ENCODE measurements around the gene RAD50.
"Not testable (repeated sequence)": the region's sequence is repeated elsewhere in the genome, so short reads cannot be mapped to it uniquely, and the experiment has no call there.

The RAD50 gene

DNA sequence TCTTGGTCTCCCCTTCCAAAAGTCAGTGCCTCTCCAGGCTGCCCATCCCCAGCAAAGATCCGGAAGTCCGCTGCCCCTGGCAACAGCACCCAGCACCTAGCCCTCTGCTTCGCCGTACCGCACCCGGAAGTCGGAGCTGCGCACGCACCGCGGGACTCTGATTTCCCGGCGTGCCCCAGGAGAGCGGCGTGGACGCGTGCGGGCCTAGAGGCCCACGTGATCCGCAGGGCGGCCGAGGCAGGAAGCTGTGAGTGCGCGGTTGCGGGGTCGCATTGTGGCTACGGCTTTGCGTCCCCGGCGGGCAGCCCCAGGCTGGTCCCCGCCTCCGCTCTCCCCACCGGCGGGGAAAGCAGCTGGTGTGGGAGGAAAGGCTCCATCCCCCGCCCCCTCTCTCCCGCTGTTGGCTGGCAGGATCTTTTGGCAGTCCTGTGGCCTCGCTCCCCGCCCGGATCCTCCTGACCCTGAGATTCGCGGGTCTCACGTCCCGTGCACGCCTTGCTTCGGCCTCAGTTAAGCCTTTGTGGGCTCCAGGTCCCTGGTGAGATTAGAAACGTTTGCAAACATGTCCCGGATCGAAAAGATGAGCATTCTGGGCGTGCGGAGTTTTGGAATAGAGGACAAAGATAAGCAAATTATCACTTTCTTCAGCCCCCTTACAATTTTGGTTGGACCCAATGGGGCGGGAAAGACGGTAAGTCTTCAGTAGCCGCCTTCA lies at the start of gene RAD50:
TSS of gene RAD50 (plus strand) at position 215 of the 715 bp plus-strand sequence. CDS start at position 563, 348 bp downstream.
- peak; percentile 79 for DNase-seq

DNA sequence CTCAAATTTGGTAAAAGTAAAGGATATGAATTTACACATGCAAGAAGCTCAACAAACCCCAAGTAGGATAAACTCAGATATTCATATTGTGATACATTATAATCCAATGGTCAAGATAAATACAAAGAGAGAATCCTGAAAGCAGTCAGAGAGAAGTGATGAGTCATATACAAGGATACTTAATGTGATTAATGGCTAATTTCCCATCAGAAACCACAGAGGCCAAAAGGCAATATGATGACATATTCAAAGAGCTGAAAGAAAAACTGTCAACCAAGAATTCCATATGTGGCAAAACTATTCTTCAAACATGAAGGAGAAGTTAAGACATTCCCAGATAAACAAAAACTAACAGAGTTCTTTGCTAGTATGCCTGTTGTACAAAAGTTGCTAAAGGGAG lies 46.7 kb upstream of the RAD50 start:
- no peak for DNase-seq

DNA sequence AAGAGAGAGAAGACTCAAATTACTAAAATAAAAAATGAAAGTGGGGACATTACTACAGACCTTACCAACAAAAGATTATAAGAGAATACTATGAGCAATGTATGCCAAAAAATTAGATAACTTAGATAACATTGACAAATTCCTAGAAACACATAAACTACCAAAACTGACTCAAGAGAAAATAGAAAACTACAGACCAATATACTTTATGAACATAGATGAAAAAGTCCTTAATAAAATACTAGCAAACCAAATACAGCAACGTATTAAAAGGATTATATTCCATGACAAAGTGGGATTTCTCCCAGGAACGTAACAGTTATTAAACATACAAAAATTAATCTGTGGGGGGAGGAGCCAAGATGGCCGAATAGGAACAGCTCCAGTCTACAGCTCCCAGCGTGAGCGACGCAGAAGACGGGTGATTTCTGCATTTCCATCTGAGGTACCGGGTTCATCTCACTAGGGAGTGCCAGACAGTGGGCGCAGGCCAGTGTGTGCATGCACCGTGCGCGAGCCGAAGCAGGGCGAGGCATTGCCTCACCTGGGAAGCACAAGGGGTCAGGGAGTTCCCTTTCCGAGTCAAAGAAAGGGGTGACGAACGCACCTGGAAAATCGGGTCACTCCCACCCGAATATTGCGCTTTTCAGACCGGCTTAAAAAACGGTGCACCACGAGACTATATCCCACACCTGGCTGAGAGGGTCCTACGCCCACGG lies 43.0 kb upstream of the RAD50 start:
- not testable (repeated sequence) for DNase-seq

- not testable (repeated sequence) for DNase-seq
Observed at GRCh38 chr5:132522067-132522466, 34.7 kb upstream of the RAD50 start.

DNA sequence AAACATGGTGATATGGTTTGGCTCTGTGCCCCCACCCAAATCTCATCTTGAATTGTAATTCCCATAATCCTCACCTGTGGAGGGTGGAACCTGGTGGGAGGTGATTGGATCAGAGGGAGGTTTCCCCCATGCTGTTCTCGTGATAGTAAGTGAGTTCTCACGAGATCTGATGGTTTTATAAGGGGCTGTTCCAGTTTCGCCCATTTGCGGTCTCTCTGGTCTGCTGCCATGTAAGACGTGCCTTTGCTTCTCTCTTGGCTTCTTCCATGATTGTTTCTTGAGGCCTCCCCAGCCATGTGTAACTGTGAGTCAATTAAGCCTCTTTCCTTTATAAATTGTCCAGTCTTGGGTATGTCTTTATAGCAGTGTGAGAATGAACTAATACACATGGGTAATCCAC lies 31.9 kb upstream of the RAD50 start:
- DNase-seq: not testable (repeated sequence)

DNA sequence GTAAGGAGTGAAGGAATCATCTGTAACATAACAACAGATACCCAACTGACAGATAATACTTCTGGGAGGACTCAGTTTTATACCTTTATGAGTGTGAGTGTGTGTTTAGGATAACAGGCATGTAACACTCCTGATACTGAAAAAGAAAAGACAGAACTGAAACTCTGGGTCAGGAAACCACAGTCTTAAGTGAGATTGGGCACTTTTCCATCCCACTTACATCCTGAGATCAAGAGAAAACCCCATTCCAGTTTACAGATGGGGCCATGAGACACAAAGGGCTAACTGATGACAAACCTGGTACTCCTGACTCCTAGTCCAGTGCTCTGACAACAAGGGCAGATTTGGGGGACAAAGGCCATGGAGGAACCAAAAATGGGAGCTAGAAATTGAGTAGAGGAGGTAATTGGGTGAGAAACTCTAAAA lies 31.5 kb upstream of the RAD50 start:
- no peak for DNase-seq

DNA sequence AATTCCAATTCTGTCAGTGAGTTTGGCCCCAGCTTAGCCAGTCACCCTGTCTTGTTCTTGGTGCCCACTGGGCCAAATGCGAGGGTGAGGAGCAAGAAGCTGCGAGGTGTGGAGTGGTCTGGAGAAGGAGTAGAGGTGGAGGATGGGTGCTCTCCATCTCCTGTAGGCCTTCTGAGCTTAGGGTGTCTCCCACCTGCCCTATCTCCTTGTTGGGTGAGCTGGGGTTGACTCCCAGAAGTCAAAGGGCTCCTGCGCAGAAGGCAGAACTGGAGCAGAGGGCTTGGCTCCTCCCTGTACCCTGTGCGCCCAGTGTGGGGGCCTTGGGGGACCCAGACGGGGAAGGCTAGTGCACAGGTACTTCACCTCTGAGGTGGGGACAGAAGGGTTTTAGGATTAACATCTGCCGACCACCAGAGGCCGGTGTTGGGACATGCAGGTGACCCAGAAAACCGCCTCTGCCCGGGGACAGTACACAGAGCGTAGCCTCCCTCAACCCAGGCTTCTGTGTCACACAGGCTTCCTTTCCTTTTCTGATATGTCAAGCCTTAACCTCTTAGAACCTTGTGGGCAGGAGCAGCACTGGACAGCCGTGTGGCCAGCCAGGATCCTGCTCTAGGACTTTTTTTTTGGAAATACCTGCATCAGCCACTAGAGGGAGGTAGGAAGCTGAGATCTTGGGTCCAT lies 30.3 kb upstream of the RAD50 start:
- no peak for DNase-seq

DNA sequence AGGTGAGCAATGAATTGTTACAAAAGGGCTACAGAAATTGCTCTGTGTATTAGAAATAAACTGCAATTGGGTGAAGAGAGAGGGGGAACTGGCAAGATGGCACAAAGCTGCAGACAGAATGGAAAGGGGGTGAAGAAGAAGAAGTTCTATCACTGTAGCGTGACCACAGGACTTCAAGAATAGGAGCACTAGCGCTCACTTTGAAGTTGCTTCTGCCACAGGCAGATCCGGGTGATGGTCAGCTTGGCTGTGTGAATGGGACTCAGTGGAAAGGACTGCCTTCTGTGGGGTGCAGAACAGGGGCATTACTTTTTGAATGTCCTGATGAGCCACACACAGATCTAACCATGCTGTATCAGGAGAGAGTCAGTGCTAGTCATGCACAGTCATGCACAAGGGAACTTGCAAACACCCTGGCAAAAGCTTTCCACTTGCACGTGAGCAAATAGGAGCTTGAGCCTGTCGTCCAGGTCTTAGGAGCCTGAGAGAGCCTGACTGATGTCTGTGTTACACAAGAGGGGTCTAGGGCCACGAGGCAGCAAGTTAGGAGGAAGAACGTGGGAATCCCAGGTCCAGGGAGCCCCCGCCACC lies 29.7 kb upstream of the RAD50 start:
- DNase-seq: no peak

- DNase-seq: no peak
Observed at GRCh38 chr5:132528021-132528420, 28.8 kb upstream of the RAD50 start.

DNA sequence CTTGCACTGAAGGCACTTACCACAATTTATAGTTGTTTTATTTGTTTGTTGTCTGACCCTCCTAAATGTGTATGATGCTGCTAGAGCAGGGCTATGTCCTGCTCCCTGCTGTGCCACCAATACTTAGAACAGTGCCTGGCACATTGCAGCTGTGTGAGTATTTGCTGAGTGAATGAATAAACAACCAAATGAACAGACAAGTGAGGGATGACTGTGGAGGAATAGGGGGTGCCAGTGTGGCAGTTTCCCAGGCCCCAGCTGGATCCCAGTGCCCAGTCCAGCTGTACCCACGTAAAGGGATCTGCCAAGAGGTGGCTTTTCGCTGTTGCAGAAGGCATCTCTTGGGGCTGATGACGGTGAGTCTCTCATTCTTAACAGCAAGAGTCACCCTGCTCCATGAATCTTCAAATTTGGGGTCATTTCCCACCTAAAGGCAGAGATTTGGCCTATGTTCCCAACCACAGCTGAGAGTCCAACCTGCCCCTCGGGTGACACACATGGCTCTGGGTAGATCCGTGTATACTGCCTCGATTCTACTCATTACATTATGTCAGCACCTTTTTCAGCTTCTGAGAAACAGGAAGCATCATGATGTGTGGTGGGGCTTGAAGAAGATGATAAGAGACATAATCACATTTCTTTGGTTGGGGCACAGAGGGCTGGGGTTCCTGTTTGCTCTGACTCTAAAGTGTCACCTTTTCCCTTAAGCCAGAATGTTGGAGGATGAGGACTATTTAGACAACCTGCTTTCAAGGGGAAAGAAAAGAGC lies 27.7 kb upstream of the RAD50 start:
- DNase-seq: no peak

DNA sequence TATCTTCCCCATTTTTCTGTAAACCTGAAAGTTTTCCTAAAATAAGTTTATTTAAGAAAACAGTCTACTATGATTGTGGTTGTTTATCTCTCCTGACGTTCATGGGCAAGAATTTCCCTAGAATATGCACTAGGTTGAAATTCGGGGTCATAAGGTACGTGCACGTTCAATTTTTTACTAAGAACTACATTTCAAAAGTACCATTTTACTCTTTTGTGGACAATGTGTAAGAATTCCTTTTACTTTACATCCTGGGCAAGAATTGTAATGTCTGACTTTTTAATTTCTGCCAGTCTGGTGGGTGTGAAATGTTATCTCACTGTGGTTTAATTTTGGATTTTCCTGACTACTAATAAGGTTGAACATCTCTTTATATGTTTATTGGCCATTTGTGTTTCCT lies 25.8 kb upstream of the RAD50 start:
- no peak for DNase-seq

DNA sequence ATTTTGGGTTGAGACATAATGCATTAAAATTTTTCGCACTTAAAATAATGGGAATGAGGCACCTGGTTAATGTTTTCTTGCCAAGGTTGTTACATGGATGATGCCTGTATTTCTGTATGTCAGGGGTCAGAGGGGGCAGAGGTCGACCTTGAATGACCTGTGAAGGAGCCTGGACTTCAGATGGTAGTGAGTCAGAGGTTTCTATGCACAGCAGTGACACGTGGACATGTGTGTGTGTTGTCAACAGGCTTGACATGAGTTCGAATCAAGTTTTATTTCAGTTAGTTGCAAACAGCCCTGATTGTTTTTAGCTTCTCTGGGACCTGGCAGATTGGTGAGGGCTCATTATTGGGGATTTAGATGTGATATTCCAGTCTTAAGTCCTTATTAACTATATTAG lies 17.1 kb upstream of the RAD50 start:
- DNase-seq: no peak

- no peak for DNase-seq
Observed at GRCh38 chr5:132540149-132540548, 16.6 kb upstream of the RAD50 start.

DNA sequence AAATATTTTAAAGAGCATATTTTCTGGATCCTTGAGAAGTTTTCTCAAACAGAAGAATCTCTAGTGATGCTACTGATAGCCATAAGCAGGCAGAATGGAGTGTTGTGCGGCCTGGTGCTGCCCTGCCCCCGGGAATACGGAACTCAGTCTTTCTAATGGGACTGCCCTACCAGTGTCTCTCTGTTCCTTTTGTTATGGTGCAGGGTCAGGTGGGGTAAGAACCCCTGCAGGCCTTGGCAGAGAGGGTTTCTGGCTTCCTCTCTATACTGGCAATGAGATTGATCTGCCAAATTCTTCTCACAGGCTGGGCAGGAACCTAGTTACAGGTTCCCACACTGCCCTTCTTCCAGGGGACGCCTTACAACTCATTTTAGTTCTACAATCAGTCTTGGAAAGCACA lies 16.0 kb upstream of the RAD50 start:
- no peak for DNase-seq

DNA sequence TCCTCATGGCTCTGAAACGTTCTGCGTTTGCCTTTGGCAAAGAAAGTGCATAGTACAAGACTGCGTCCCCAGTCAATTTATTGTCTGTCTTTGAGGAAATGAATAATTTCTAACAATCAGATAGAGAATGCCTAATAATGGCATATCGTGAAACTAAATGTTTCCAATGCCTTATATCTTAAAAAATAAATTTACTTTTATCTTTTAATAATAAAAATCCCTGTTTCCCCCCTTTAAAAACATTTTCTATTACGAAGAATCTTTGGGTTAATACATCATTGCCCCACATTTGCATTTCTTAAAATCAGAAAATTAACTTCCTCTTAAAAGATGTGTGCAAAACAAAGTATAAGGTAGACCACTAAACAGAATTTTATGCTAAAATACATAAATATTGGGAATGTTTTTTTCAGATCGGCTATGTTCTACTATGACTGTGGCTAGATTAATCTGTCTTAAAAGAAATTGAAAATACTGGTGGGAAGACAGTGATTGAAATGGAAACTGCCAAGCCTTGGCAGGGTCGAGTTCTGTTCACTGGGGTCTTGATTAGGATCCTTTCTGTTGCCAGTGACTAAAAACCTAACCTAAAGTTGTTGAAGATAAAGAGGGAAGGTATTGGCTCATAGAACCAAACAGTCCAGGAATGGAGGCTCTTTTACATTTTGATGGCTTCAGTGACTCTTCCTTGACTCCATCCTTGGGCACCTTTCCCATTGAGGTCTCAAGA lies 13.1 kb upstream of the RAD50 start, which contains the start of gene IL5:
TSS of gene IL5 (minus strand) at position 51 of the 730 bp plus-strand sequence. CDS start at position 7, 44 bp downstream.
- DNase-seq: no peak

DNA sequence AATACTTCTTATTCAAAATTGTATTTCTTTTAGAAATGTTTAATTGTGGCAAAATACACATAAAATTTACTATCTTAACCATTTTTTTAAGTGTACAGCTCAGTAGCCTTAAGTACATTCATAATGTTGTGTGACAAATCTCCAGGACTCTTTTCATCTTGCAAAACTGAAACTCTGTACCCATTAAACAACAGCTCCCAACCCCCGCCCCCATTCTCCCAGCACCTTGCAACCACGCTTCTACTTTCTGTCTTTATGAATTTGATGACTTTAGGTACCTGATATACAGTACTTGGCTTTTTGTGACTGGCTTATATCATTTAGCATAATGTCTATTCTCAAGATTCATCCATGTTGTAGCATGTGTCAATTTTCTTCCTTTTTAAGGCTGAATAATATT lies 10.7 kb upstream of the RAD50 start:
- DNase-seq: no peak

DNA sequence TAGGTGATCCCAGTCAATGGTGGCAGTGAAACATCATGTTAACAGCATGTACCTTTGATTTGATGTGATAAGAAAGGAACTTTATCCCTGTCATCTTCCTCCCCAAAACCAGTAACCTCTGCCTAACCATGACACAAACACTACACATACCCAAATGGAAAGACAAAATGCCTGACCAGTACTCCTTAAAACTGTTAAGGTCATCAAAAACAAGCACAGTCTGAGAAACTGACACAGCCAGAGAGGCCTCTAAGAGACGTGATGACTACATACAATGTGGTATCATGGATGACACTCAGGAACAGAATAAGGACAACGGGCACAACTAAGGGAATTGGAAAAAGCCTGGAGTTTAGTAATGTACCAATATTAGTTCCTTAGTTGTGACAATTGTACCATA lies 9.5 kb upstream of the RAD50 start:
- no peak for DNase-seq

DNA sequence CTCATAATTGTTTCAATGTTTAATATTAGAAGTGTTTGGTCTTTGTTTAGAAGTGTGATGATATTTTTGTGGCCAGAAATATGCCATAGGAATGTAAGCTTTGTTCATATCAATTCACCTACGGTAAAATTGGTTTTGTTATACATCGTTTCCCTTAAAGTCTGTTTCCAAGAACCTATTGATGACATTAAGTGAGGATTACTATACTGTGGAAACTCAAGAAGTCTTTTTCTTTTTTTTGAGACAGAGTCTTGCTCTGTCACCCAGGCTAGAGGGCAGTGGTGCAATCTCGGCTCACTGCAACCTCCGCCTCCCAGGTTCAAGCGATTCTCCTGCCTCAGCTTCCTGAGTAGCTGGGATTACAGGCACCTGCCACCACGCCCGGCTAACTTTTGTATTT lies 7.9 kb upstream of the RAD50 start:
- not testable (repeated sequence) for DNase-seq

DNA sequence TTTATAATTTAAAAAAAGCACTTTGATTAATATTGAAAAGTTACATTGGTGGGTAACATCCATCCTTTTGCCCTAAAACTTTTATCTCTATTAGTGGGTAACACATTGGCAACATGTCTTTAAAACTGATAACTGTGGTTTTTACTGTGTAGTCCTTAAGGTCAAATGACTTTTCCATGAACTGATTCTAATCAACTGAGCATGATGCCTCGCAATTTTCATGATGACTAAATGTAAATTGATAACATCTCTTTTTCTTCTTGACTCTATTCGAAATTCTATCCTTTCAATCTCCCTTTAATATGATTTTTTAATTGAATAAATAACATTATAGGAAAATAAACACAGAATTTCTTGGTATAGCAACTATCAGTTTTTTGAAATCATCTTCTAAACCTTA lies 7.2 kb upstream of the RAD50 start:
- DNase-seq: no peak

DNA sequence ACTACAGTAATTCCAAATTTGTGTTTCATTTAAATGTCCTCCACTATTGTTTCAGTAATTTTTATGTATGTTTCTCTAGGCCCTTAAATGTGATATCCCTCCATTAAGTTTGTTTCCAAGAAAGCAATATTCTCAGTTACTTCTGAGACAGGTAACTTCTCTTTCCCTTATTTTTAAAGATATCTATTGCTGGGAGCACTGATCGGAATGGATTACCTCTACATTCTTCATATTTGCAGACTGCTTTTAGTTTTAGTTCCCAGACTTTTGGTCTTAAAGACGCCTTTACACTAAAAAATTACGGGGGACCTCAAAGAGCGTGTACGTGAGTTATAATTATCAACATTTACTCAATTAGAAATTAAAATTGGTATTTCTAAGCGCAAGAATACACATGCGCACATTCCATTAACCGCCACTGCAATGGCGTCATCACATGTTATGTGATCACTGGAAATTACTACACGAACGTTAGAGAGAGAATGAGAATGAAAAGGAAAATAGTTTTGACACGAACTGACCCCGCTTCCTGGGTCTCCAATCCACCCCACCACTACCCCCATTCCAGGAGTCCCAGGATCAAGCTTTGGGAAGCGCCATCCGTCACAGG lies 519 bp upstream of the RAD50 start:
- no peak for DNase-seq

- no peak for DNase-seq
Observed at GRCh38 chr5:132557478-132558172, 848 bp downstream of the RAD50 start.
